Endothelial cell (in vitro differentiated cells): Measurements from ENCODE around the gene NTRK2. TPM values are rescaled to one million over a fixed set of nuclear protein-coding genes. Genes with fewer than 3 reads are reported as not detected.

ENCODE experiments used
- DNase-seq: peaks from one replicate; pipeline ENCODE4 v3.0.0; 2021; ENCODE audit warnings: low spot score
- H3K27ac Mint-ChIP-seq: one replicate; pipeline ENCODE4 v1.8.0; 2021; ENCODE audit warnings: mixed read lengths, inconsistent platforms; ENCODE audit not compliant: unreplicated experiment
- H3K27me3 Mint-ChIP-seq: one replicate; pipeline ENCODE4 v1.8.0; 2021; ENCODE audit warnings: mild to moderate bottlenecking, moderate library complexity, mixed read lengths, inconsistent platforms; ENCODE audit not compliant: unreplicated experiment
- H3K36me3 Mint-ChIP-seq: one replicate; pipeline ENCODE4 v1.8.0; 2021; ENCODE audit warnings: mild to moderate bottlenecking, low read depth, mixed read lengths, inconsistent platforms; ENCODE audit not compliant: unreplicated experiment
- H3K4me1 Mint-ChIP-seq: one replicate; pipeline ENCODE4 v1.8.0; 2021; ENCODE audit warnings: mild to moderate bottlenecking, mixed read lengths, inconsistent platforms; ENCODE audit not compliant: unreplicated experiment
- H3K4me3 Mint-ChIP-seq: one replicate; pipeline ENCODE4 v1.8.0; 2021; ENCODE audit warnings: mild to moderate bottlenecking, mixed read lengths, inconsistent platforms; ENCODE audit not compliant: unreplicated experiment
- H3K9me3 Mint-ChIP-seq: one replicate; pipeline ENCODE4 v1.8.0; 2021; ENCODE audit warnings: mixed read lengths, inconsistent platforms; ENCODE audit not compliant: unreplicated experiment
- total RNA-seq: library from RNA; stranded (reverse); fragmentation: NEBNext Ultra II Directional; extraction: Animal tissue kit (Norgen Biotek cat#: 25700); gene quantifications from one replicate; pipeline ENCODE4 v1.2.1, GENCODE V29; 2021; ENCODE audit not compliant: unreplicated experiment
- TF ChIP-seq, protein P1 (sequence below): fragments of 200-600 bp; sonication (generic); IDR thresholded peaks from one replicate; pipeline ENCODE4 v1.5.0; 2021; ENCODE audit warnings: antibody characterized with exemption; ENCODE audit not compliant: unreplicated experiment

NTRK2 gene
- total RNA-seq, 1 donor from 2014 or later: not detected

DNA sequence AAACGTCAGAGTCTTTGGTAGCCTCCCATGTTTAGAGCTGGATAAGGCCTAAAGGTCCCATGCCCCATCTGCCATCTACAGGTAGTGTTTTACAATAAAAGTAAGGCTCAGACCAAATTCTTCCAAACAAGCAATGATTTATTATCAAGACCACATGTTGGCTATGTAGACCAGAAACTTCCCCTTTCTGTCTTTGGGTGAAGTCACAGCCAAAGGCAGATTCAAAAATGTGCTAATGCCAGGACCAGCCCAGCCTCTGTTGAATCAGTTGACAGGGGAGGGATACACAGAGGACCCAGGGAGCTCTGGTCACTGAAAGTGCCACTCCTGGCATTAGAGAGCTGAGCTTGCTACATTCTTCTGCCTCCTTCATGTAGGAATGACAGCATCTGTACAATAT lies 360.8 kb downstream of the NTRK2 start:
- Mint-ChIP-seq H3K4me3 (no peak overlapping the region), H3K27ac (no peak overlapping the region), H3K27me3 (no peaks in the 10 kb centered on the region), H3K36me3 (no peaks in the 10 kb centered on the region), H3K4me1 (no peaks in the 10 kb centered on the region), H3K9me3 (no peaks in the 10 kb centered on the region)
- DNase-seq: no peak
- TF ChIP-seq, protein P1, sequence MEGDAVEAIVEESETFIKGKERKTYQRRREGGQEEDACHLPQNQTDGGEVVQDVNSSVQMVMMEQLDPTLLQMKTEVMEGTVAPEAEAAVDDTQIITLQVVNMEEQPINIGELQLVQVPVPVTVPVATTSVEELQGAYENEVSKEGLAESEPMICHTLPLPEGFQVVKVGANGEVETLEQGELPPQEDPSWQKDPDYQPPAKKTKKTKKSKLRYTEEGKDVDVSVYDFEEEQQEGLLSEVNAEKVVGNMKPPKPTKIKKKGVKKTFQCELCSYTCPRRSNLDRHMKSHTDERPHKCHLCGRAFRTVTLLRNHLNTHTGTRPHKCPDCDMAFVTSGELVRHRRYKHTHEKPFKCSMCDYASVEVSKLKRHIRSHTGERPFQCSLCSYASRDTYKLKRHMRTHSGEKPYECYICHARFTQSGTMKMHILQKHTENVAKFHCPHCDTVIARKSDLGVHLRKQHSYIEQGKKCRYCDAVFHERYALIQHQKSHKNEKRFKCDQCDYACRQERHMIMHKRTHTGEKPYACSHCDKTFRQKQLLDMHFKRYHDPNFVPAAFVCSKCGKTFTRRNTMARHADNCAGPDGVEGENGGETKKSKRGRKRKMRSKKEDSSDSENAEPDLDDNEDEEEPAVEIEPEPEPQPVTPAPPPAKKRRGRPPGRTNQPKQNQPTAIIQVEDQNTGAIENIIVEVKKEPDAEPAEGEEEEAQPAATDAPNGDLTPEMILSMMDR: no peak

DNA sequence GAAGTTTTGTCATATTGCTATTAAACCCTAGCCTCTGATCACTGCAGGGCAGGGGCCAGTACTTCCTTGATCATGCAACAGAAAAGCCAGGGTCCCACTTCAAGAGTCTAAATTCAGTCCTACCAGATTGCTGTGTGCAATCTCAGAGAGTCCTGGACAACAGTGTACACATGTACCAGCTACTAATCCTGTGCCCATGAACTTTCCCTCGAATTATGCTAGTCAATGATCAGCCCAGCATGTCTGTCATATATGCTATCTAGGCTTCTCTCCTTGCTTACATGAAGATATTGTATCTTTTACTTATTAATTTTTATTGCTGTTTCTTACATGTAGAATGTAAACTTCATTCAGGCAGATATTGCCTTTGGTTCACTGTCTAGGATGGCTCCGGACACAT lies 367.0 kb downstream of the NTRK2 start:
- no peaks in the 10 kb centered on the region for H3K27me3 Mint-ChIP-seq
- no peaks in the 10 kb centered on the region for H3K9me3 Mint-ChIP-seq
- no peaks in the 10 kb centered on the region for H3K4me1 Mint-ChIP-seq
- H3K27ac Mint-ChIP-seq: no peak overlapping the region
- TF ChIP-seq, protein P1: no peak
- no peak overlapping the region for H3K4me3 Mint-ChIP-seq
- no peak for DNase-seq
- H3K36me3 Mint-ChIP-seq: no peaks in the 10 kb centered on the region

DNA sequence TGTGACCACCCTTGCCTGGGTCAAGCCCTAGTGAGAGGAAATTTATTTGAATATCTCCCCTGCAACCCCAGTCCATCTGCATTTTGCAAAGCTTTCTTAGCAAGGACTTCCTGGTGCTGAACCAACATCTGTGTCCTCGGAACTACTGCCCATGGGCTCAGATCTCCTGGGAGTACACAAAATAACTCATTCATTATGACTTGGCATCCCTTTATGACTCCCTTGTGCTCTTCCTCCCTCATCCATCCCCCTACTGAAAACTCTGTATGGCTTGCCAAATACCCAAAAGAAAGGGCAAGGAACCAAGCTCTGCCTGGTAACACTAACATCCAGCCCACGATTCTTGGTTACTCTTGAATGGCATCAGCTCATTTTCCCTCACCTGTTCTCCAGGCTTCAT lies 368.5 kb downstream of the NTRK2 start:
- H3K9me3 Mint-ChIP-seq: no peaks in the 10 kb centered on the region
- no peaks in the 10 kb centered on the region for H3K4me1 Mint-ChIP-seq
- TF ChIP-seq, protein P1: no peak
- no peak for DNase-seq
- H3K36me3 Mint-ChIP-seq: no peaks in the 10 kb centered on the region
- H3K4me3 Mint-ChIP-seq: no peak overlapping the region
- H3K27me3 Mint-ChIP-seq: no peaks in the 10 kb centered on the region
- no peak overlapping the region for H3K27ac Mint-ChIP-seq

DNA sequence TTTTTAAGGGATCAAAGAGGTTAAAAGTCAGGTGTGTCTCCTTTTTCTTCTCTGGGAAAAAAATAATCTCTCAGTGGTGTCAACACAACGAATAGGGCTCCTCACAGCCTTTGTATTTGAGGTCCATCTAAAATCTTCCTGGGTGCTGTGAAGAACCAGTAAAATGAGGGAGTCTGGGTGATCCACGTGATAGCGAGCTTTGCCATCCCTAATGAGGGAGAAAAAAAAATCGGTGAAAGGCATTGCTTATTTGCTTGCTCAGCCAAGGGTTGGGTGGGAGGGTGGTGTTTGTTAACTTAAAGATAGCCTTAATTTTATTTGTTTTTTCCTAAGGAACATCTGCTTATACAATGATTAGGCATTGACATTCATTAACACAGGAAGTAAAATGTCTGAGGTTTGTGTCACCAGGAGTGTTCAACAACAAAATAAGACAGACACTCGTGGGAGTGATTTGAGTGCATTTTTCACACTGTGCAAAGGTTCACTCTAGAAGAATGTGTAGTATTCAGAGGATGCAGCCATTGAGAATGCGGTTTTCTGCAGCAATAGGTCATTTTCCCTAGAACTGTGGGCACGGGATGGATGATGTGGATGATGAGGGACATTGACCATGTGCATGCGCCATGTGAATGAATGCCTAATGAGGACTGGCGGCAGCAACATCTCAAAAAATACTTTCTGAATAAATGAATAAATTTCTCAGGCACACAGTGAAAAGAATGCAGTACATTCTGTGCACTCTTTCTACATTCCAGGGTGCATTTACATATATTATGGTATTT lies 369.5 kb downstream of the NTRK2 start:
- H3K27ac Mint-ChIP-seq: no peak overlapping the region
- no peak overlapping the region for H3K4me3 Mint-ChIP-seq
- no peak for DNase-seq
- TF ChIP-seq, protein P1: no peak
- no peaks in the 10 kb centered on the region for H3K27me3 Mint-ChIP-seq
- H3K4me1 Mint-ChIP-seq: no peaks in the 10 kb centered on the region
- H3K36me3 Mint-ChIP-seq: no peaks in the 10 kb centered on the region
- no peaks in the 10 kb centered on the region for H3K9me3 Mint-ChIP-seq

- Mint-ChIP-seq H3K27ac (no peak overlapping the region), H3K27me3 (no peaks in the 10 kb centered on the region), H3K4me1 (no peaks in the 10 kb centered on the region), H3K9me3 (no peaks in the 10 kb centered on the region), H3K4me3 (no peak overlapping the region), H3K36me3 (no peaks in the 10 kb centered on the region)
- DNase-seq: no peak
- TF ChIP-seq, protein P1: no peak
Measured at GRCh38 chr9:85040146-85040545, 370.6 kb downstream of the NTRK2 start.
